HTERT RPE-1 (cell line): Measurements from ENCODE around the gene PRIMA1.

ENCODE experiments used
- in situ Hi-C: fragments of 300-500 bp; cut with MboI; formaldehyde crosslinking; loops from 4 replicates; pipeline ENCODE4 v1.14.3; 2020; ENCODE audit warnings: low sequenced_read_pairs

The PRIMA1 gene

DNA sequence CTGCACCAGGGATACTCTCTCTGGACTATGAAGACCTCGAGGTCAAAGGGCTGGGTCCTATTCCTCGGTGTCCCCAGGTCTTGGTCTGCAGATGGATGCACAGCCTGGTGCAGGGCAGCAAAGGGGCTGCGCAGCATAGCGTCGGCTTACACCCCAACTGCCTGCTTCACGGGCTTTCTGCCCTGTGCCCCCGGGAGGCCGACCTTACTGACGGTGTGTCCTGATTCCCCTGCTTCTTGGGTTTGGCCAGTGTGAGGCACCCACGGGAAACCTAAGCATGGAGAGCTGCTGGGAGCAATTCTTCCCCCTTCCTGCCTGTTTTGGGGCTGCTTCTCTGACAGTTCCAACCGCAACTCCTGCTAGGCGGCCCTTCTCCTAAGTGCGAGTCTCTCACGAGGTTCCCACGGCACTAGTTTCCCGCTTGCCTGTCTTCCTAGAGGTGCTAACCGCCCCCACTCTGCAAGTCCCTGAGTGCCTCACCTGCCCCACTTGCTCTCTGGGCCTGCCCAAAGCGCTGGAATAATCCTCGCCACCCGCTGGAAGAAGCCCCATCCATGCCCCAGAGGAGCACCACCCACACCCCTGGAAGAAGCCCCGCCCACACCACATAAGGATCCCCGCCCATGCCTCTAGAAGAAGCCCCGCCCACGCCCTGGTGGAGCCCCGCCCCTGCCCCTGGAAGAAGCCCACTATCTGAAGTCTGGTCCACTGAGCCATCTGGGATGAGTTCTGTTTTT, 54.0 kb downstream of the PRIMA1 start:
- in situ Hi-C loops = no loop called here

DNA sequence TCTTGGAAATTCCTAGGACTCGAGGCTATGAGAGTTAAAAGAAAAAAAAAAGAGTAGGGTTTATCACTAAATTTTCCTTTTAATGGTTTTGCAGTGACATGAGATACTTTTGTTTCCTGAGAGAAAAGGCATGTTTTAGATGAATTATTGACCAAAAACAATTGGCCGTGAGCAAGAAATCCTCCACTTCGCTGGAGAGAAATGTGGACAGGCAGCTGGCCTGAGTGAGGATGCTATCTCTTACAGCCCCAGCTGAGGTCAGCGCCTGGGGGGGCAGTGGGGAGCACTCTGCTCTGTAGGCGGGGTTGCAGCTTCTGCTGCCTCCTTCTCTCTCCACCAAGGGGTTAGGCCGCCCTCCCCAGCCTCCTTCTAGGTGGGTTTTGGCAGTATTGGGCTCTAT, 54.7 kb downstream of the PRIMA1 start:
- in situ Hi-C loops = no loop called here

DNA sequence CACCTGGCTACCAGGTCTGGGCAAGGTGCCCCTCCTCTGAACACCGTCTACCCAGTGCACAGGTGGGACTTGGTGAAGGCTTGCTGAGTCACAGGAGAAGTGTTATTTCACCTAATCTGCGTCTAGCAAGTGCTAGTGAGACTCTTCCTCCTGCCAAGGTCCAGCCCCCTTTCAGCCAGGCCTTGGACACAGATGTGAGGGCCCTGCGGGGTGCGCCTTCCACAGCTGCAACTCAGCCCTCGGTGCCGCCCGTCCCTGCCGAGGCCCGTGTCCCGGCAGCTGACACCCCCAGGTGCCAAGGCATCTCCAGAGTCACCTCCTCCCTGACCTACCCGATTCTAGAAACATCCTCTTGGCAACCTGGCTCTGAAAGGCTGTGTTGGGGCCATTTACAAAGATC, 55.1 kb downstream of the PRIMA1 start:
- in situ Hi-C loops = no loop called here

DNA sequence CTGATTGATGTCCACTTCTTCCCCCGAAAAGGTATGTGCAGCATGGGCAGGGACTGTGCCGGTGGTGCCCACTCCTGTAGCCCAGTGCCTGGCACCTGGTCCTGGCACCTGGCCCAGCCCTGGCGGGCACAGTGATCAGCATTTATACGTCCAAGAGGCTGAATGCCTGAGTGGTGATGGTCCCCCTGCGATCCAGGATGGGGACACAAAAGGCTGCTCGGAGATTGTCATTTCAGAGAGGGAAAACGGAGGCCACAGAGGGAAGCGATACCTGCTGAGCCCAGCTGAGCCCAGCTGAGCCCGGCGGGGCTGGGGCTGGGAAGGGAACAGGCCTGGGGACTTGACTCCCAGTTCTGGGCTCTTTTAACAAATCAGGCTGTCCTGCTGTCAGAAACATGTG, 55.8 kb downstream of the PRIMA1 start:
- in situ Hi-C loops = no loop called here

DNA sequence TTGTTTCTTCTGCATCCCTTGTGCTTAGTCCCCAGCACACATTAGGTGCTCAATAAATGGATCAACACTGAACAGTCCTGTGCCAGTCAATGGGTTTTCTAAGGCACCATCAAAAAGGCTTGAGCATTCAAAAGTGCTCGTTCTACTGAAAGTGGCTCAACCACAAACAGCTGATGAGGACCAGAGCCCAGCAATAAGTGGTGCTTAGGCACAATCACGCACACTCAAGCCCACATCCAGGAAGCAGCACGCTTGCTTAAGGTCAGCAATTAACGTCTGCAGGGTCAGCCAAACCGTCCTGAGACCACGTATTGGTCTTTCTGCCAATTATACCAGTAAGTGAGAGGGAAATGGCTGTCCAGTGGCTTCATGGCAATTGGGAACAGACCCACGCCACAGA, 56.5 kb downstream of the PRIMA1 start:
- in situ Hi-C loops = no loop called here

DNA sequence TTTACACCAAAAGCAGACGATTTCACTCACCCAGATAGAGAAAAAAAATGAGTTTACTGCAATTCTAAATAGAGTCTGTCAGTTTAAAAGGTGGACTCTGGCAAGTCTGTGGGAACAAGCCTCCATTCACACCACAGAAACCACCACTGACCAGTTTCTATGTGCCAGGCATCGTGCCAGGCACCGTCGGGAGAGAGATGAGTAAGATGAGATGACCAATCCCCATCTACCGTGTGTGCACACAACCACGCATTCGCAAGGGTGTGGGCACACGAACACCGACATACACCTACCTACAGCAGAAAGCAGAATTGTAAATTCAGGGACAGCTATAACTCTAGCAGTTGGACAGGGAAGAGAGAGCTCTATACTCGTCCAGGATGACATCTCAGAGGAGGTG, 58.3 kb downstream of the PRIMA1 start:
- in situ Hi-C loops = no loop called here

DNA sequence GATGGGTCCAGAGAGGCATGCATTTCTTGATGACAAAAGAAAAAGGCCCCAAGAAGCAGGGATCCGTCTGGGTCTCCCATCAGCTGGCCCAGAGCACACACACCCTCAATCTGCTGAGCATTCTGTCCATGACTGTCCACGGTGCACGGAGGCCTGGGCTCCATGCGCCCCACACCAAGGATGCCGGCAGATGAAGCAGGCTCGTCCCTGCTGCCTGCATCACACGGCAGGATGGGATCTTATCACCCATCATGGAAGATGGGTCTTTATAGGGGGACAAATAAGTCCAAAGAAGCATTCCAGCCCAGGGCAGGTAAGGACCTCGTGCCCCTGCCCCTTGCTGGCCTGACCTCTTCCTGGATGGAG, 59.7 kb downstream of the PRIMA1 start:
- in situ Hi-C loops = no loop called here

DNA sequence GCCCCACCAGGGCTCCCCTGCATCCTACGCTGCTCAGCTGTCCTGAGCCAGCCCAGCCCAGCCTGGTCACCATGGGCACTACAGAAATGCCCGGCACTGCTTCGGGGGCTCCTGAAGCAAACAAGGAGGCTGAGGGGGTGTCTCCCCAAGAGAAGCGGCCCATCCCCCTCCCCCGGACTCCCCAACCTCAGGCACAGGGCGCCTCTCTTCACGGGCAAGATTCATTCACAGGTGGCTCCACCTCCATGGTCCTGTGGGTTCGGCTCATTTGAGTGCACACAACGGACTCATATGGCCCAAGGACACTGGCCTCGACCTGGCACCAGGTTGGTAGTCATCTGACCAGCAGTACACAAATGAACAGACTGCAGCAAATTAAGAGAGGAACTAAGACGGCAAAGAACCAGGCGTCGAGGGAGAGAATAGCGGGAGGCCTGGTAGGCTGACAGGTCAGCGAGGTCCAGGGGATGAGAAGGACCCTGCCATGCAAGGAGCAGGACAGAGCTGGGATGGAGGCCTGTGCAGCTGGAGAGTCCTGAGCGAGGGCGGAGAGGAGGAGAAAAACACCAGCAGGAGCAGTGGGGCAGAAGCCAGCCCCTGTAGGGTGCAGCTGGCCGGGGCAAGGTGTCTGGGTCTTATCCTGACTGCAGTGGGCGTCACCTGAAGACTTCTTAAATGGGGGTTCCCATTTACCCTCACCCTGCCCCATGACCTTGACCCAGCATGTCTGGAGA, 60.2 kb downstream of the PRIMA1 start:
- in situ Hi-C loops = no loop called here

DNA sequence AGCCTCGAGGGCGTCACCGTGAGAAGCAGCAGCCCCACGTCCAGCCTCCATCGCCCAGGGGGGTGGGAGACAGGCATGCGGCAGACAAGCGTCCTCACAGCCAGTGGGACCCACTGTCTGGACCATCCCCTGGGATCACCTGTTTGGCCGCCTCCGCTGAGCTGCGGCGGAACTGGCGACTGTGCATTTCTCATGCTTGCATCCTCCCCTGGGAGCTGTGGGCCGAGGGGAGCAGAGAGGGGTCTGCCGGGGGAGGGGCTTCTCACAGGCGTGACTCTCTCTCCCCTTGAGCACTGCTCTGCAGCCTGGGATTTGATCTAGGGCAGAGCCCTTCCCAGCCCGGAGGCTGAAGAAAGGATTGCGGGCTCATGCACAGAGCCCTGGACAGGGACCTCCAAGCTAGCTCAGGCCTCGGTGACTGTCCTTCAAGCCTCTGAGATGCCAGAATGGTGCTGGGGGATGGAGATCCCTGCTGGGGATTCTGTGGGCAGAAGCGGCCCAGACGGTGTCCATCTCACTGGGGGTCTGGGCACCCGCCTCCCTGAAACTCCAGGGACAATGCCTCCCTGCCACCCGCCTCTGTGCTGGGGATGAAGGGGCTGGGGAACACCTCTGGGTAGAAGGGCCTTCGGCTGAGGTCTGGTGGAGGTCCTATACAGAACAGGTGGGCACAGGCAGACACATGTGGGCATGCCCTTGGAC, 61.1 kb downstream of the PRIMA1 start:
- in situ Hi-C loops = no loop called here

DNA sequence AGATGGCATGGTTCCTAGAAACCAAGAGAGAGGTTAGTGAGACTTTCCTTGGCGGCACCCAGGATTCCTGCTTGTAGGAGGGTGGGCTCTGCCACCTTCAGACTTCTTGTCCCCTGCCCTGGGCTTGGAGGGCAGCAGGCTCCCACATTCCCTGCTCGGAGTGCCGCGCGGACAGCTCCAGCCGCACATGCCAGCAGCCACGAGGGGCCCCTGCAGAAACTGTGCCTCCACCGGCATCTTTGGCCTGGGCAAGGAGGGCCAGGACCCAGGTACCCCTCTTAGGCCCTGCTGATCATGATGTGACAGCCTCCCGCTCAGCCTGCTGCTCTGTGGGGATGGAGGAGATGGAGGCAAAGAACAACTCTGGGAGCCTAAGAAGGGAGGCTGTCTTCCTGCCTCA, 62.3 kb downstream of the PRIMA1 start:
- in situ Hi-C loops = no loop called here

DNA sequence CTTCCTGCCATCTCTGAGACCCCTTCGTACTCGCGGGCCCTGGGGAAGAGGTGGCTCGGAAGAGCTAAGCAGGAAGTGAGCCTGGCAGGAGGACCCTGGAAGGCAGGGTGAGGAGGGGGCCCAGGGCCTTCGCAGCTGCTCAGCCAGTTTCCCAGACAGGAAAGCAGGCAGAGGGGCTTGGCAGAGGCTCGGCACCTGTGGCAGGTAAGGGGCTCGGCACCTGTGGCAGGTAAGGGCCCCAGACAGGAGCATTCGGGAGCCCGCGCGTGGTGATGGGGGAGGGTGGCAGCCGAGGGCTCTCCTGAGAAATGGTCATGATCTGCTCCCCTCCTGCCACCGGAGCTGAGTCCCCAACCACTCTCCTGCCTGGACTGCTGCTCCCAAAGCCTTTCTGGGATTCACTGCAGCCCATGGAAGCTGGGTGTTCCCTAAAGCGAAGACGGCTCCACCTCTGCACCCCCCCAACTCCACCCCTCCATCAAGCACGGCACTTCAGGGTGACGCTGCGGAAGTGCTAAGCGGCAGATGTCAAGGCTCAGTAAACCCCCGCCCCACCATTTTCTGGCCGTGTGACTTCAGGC, 63.2 kb downstream of the PRIMA1 start:
- in situ Hi-C loops = no loop called here

DNA sequence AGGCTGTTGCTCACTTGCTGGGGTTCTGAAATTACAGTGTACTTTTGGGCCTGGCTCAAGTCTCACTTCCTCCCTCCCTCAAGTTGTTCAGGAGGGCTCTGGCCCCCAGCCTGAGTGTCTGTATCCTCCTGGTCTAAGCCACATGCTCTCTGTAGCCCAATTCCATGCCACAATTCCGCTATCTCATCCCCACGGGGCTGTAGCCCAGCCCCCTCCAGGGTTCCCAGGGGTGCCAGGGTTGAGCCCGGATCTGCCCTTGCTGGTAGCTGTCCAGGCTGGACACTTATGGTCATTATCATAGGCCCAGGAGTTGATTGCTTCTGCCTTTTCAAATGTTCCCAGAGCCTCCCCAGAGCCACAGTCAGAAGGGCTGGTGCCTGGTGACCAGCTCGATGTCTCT, 65.3 kb downstream of the PRIMA1 start:
- in situ Hi-C loops = no loop called here

DNA sequence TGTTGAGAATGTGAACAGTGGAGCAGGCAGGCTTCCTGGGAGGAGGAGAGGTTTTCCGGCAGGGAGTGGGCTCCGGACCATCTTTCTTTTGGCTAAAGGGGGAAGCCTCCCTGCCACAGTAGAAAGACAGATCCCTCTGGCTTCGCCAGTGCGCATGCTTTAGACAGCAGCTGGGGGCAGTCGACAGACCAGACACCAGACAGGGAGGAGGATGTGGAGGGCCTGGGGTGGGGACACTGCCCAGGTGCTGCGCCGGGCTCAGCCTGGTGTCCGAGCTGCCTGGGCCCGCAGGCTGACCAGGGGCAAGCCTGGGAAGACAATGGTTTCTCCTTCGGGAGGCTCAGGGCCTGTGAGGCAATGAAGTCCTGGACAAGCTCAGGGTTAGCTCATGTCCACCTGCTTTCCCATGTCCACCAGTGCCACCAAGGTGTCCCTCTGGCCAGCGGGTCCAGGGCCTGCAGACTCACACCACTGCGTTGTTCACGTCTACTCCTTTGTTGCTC, 67.3 kb downstream of the PRIMA1 start:
- in situ Hi-C loops = no loop called here

DNA sequence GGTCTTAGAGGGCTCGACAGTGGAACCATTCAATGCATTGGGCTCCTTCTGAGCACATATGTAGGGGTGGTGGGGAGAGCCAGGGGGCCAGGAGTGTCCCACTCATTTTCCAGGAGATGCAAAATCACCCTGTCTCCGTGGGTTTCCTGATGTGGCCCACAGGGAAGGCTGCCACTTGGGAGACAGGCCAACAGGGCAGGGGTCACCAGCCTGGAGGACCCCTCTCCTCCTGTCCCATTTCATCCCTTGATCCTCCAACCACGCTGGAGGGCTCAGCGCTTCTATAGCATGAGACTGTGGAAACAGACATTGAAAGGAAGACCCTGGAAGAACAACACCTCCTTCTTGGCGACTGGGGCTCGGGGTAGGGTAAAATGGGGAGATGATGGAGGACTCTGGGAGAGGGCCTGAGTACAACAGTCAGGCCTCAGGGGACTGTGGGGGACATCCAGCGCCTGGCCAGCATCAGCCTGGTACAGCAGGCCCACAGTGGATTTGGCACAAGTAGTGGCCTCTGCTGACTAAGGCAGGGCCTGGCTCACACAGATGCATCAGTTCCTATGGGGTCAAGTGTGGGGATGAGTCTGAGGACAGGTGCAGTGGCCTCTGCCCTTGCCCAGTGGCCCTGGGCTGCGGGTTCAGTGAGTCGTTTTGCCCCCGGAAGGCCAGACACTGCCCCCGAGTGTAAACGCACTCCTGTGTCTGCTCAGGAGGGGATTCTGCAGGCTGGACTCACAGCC, 68.0 kb downstream of the PRIMA1 start:
- in situ Hi-C loops = no loop called here

DNA sequence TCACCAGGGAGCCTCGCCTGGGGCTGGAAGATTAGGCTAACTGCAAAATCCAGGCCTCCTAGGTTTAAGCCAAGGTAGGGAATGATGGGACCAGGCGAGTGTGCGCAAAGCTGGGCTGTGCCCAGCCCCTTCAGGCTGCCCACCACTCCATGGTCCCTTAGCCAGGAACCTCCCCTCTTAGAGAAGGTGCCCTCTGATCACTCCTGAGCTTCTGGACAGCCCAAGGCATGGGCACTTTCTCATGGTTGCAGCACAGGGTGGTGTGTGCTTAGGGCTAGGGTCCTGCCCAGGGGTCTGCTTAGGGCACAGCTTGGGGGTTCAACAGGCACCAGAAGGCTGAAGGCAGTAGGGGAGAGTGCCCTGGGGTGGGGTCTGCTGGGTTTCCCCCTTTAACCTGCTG, 69.0 kb downstream of the PRIMA1 start:
- in situ Hi-C loops = no loop called here

DNA sequence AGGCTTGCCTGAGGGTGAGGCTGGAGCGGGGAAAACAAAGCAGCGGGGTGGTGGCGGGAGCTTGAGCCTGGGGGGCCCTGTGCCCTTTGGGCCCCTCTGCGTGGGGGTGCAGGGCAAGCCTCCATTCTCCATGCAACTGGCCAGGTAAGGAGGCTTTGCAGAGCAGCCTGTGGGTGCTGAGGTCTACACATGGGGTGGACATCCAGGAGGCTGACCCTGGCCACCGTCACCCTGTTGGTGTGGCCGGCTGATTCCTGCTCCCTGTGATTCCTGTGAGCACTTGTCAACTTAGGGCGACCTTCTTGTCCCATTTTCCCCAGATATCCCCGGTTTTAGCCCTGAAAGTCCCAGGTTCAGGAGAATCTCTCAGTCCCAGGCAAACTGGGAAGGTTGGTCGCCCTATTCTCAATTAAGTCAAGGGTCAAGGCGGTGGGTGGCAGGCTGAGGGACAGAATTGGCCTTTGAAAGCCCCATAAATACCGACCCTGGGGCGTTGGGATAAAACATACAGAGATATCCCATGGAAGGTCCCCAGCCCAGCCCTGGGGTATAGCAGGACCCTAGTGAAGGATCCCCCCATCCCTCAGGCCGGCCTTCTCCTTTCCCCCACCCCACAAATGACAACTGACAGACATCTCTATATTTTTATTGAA, 70.5 kb downstream of the PRIMA1 start:
- in situ Hi-C loops = no loop called here

DNA sequence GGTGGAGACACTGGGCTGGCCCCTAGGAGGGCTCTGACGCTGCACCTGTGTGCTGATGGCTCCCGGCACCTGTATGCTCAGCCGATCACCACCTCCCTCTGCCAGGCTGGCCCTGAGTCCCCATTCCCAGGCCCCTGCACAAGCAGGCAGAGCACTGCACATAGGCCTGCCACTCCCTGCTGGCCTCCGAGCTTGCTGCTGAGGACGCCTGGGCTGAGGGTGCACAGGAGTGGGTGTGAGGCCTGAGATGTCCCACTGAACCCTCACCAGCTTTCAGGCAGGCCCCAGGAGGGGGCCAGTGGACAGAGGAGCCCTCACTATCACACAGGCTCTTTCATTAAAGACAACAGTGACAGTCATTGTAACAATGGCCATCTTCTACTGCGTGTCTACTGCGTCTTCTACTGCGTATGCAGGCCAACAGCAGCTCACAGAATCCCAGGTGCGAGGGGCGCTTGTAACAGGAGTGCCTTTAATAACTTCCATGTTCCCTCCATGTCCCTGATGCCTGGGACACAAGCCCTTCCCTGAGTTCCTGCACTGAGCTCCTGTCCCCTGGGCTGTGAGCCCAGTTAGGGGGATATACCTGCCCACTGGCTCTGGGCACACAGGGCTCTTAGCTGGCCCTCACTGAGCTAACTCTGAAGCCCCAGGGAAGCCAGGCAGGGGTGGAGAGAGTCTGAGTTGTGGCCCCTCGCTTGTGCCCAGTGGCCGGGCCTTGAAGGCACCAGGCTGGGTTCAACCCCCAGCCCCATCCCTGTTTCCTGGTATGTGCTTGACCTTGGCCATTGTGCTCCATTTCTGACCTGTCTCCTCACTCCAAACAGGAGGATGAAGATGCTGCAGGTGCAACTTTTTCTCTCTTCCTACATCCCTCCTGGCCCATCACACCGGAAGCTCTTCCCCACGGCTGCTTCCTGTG, 71.3 kb downstream of the PRIMA1 start:
- in situ Hi-C loops = no loop called here

DNA sequence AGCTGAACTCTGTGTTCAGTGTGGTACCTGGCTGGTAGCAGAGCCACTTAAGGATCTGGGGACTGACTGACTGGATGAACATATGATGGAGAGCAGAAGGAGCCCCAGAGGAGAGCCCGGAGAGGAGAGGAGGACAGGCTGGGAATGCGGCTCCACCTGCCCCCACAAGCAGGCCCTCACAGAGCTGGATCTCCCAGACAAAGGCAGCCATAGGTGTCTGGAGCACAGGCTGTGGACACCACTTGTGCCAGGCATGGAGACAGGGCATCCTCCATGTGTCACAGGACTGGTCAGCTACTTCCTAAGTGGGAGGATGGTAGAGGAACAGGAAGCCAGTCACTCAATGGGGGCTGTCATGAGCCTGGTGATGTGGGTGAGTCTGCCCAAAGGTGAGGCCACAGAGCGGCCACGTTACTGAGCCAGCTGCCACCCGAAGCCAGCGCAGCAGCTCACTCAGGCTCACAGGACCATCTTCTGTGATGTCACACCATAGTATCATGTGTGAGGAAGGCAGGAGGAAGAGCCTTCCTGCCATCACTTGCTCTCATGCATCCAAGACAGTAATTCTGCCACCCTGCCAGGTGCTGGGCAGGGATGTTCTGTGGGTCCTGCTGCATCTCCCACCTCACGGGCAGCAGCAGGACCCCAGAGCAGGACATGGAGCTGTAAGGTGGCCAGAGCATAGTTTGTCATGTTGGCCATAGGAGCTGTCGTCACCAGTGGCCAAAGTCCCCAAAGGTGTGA, 72.1 kb downstream of the PRIMA1 start:
- in situ Hi-C loops = no loop called here
